ENCODE measurements around the gene FCSK.

GRCh38 chr16:70470927-70471341 is 16.5 kb downstream of the FCSK start:
- TF ChIP-seq, protein P1, sequence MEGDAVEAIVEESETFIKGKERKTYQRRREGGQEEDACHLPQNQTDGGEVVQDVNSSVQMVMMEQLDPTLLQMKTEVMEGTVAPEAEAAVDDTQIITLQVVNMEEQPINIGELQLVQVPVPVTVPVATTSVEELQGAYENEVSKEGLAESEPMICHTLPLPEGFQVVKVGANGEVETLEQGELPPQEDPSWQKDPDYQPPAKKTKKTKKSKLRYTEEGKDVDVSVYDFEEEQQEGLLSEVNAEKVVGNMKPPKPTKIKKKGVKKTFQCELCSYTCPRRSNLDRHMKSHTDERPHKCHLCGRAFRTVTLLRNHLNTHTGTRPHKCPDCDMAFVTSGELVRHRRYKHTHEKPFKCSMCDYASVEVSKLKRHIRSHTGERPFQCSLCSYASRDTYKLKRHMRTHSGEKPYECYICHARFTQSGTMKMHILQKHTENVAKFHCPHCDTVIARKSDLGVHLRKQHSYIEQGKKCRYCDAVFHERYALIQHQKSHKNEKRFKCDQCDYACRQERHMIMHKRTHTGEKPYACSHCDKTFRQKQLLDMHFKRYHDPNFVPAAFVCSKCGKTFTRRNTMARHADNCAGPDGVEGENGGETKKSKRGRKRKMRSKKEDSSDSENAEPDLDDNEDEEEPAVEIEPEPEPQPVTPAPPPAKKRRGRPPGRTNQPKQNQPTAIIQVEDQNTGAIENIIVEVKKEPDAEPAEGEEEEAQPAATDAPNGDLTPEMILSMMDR (IDR thresholded peaks at IDR 0.05; ENCODE audit: control extremely low read depth in 1 of 3, insufficient read depth in 1 of 3, low read depth in 1 of 3, low read length in 3 of 3) = peak; percentile 80 to 91 (median 84)
- TF ChIP-seq SIX5 (IDR thresholded peaks at IDR 0.05; ENCODE audit: low read depth, low read length) (no peak), SIRT6 (IDR thresholded peaks at IDR 0.05; ENCODE audit: low read length) (no peak)
